Measurements from ENCODE around the gene ABTB2. TPM values are rescaled to one million over a fixed set of nuclear protein-coding genes. Genes with fewer than 3 reads are reported as not detected.

The ABTB2 gene
- total and polyA plus RNA-seq, 2 of the 8 experiments (the other 6 are each of a cell fraction or from before 2014, with no cell fraction given), result 7.7 to 10.2 TPM

DNA sequence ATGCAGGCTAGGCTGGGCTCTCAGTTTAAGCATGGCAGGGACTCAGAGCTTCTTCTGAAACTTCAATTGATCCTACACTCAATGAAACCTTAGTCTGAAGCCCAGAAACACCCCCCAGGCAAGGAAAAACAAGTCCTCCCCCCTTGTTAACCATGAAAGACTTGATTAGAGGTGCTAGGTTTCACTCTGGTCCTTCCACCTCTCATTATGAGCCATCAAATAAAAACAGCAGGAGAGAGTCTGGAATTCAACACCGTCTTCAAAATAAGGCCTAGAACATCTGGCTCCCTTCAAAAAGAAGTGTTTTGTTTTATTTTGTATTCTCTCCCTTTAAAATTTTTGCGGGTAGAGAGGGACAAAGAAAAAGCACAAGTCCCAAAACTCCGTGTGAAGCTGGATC is 156.7 kb downstream of the ABTB2 start (continued):
- TF ChIP-seq, protein P1, sequence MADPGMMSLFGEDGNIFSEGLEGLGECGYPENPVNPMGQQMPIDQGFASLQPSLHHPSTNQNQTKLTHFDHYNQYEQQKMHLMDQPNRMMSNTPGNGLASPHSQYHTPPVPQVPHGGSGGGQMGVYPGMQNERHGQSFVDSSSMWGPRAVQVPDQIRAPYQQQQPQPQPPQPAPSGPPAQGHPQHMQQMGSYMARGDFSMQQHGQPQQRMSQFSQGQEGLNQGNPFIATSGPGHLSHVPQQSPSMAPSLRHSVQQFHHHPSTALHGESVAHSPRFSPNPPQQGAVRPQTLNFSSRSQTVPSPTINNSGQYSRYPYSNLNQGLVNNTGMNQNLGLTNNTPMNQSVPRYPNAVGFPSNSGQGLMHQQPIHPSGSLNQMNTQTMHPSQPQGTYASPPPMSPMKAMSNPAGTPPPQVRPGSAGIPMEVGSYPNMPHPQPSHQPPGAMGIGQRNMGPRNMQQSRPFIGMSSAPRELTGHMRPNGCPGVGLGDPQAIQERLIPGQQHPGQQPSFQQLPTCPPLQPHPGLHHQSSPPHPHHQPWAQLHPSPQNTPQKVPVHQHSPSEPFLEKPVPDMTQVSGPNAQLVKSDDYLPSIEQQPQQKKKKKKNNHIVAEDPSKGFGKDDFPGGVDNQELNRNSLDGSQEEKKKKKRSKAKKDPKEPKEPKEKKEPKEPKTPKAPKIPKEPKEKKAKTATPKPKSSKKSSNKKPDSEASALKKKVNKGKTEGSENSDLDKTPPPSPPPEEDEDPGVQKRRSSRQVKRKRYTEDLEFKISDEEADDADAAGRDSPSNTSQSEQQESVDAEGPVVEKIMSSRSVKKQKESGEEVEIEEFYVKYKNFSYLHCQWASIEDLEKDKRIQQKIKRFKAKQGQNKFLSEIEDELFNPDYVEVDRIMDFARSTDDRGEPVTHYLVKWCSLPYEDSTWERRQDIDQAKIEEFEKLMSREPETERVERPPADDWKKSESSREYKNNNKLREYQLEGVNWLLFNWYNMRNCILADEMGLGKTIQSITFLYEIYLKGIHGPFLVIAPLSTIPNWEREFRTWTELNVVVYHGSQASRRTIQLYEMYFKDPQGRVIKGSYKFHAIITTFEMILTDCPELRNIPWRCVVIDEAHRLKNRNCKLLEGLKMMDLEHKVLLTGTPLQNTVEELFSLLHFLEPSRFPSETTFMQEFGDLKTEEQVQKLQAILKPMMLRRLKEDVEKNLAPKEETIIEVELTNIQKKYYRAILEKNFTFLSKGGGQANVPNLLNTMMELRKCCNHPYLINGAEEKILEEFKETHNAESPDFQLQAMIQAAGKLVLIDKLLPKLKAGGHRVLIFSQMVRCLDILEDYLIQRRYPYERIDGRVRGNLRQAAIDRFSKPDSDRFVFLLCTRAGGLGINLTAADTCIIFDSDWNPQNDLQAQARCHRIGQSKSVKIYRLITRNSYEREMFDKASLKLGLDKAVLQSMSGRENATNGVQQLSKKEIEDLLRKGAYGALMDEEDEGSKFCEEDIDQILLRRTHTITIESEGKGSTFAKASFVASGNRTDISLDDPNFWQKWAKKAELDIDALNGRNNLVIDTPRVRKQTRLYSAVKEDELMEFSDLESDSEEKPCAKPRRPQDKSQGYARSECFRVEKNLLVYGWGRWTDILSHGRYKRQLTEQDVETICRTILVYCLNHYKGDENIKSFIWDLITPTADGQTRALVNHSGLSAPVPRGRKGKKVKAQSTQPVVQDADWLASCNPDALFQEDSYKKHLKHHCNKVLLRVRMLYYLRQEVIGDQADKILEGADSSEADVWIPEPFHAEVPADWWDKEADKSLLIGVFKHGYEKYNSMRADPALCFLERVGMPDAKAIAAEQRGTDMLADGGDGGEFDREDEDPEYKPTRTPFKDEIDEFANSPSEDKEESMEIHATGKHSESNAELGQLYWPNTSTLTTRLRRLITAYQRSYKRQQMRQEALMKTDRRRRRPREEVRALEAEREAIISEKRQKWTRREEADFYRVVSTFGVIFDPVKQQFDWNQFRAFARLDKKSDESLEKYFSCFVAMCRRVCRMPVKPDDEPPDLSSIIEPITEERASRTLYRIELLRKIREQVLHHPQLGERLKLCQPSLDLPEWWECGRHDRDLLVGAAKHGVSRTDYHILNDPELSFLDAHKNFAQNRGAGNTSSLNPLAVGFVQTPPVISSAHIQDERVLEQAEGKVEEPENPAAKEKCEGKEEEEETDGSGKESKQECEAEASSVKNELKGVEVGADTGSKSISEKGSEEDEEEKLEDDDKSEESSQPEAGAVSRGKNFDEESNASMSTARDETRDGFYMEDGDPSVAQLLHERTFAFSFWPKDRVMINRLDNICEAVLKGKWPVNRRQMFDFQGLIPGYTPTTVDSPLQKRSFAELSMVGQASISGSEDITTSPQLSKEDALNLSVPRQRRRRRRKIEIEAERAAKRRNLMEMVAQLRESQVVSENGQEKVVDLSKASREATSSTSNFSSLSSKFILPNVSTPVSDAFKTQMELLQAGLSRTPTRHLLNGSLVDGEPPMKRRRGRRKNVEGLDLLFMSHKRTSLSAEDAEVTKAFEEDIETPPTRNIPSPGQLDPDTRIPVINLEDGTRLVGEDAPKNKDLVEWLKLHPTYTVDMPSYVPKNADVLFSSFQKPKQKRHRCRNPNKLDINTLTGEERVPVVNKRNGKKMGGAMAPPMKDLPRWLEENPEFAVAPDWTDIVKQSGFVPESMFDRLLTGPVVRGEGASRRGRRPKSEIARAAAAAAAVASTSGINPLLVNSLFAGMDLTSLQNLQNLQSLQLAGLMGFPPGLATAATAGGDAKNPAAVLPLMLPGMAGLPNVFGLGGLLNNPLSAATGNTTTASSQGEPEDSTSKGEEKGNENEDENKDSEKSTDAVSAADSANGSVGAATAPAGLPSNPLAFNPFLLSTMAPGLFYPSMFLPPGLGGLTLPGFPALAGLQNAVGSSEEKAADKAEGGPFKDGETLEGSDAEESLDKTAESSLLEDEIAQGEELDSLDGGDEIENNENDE (IDR thresholded peaks at IDR 0.05; ENCODE audit: insufficient replicate concordance, low read length), result no peak
- no peak for TF ChIP-seq SP1 (IDR thresholded peaks at IDR 0.05; ENCODE audit: low read depth, low read length)
- no peak for TF ChIP-seq NRF1 (IDR thresholded peaks at IDR 0.05; ENCODE audit: low read depth, low read length)
- TF ChIP-seq SIN3A (conservative IDR thresholded peaks at IDR 0.05 in 1 of 2, IDR thresholded peaks at IDR 0.05 in 1 of 2; ENCODE audit: low read depth in 1 of 2, low read length in 2 of 2), result no peak
- no peak for TF ChIP-seq TAF1 (IDR thresholded peaks at IDR 0.05; ENCODE audit: low read depth, low read length)
- no peak for TF ChIP-seq POLR2A (IDR thresholded peaks at IDR 0.05; ENCODE audit: control extremely low read depth in 1 of 2, low read depth in 2 of 2, low read length in 2 of 2)
- no peak for TF ChIP-seq MAFK (IDR thresholded peaks at IDR 0.05; ENCODE audit: low read depth, low read length)
- TF ChIP-seq CEBPB (IDR thresholded peaks at IDR 0.05; ENCODE audit: low read depth, low read length), result no peak
- no peak for TF ChIP-seq GABPA (IDR thresholded peaks at IDR 0.05; ENCODE audit: borderline replicate concordance, insufficient read depth, low read length)
- TF ChIP-seq POU5F1 (IDR thresholded peaks at IDR 0.05; ENCODE audit: low read depth, low read length), result no peak
